HepG2 (cell line): Measurements from ENCODE around the gene KSR1. TPM values are rescaled to one million over a fixed set of nuclear protein-coding genes. Genes with fewer than 3 reads are reported as not detected.

Experiments
- ATAC-seq: fragments of 200-7000 bp; cut with Tn5 transposase; 3 replicates; pipeline ENCODE4 v1.9.1; 2020; ENCODE audit warnings: mild to moderate bottlenecking, moderate library complexity
- BruUV-seq: library from RNA; stranded (reverse); fragments of 400-500 nt; replicated peaks from 2 replicates; lab custom pipeline; 2021; lab: Mats Ljungman, UMichigan
- CTCF ChIA-PET: fragments of 300-600 bp; formaldehyde crosslinking; extraction: SDS; loops from one replicate; lab custom pipeline; 2021; ENCODE audit warnings: low total read pairs, inconsistent platforms, low intra/inter-chr PET ratio; lab: Yijun Ruan, JAX
- POLR2A ChIA-PET: fragments of 350-600 bp; sonication (Branson Sonifier 250); formaldehyde crosslinking; loops from one replicate; lab custom pipeline; 2020; ENCODE audit warnings: antibody characterized with exemption, inconsistent platforms; lab: Yijun Ruan, JAX
- DNase-seq: peaks from one replicate; pipeline ENCODE4 v3.0.0-alpha.2; 2015; ENCODE audit warnings: low spot score
- FAIRE-seq: peaks from 3 replicates; lab custom pipeline; 2011; peaks lifted over from hg19 to GRCh38; lab: Jason Lieb, UNC
- H2AFZ ChIP-seq: one replicate; pipeline ENCODE4 v1.6.1; 2011; ENCODE audit warnings: low read length, inconsistent platforms
- H3K27ac ChIP-seq: fragments of 300-600 bp; 3 replicates; pipeline ENCODE4 v1.8.0; 2011; ENCODE audit warnings: mixed run types, mild to moderate bottlenecking, mixed read lengths, low read length, inconsistent platforms; ENCODE audit not compliant: insufficient read depth; ENCODE audit errors: extremely low read length
- H3K27me3 ChIP-seq, 2 experiments: fragments of 200-600 bp in 1 of 2; 2 replicates in 1 of 2; 3 replicates in 1 of 2; pipeline versions ENCODE4 v1.6.0 to v1.8.0; 2011; ENCODE audit warnings: low read length in 2 of 2, mild to moderate bottlenecking in 2 of 2, moderate library complexity in 2 of 2, inconsistent platforms in 1 of 2; ENCODE audit not compliant: insufficient read depth in 2 of 2, control insufficient read depth in 1 of 2
- H3K36me3 ChIP-seq, 2 experiments: fragments of 200-600 bp in 1 of 2; replicated peaks in 1 of 2; 2 replicates in 1 of 2; 3 replicates in 1 of 2; pipeline versions ENCODE4 v1.5.1 to v1.8.0; 2011; ENCODE audit warnings: low read length in 2 of 2, inconsistent platforms in 1 of 2; ENCODE audit not compliant: insufficient read depth in 2 of 2, control insufficient read depth in 1 of 2
- H3K4me1 ChIP-seq: 2 replicates; pipeline ENCODE4 v1.5.1; 2012; ENCODE audit warnings: low read length, inconsistent platforms; ENCODE audit not compliant: insufficient read depth
- H3K4me2 ChIP-seq: 2 replicates; pipeline ENCODE4 v1.6.0; 2011; ENCODE audit warnings: low read depth, low read length, inconsistent platforms
- H3K4me3 ChIP-seq, 3 experiments: fragments of 200-600 bp in 1 of 3; sonication (generic), shearing (Covaris generic) in 1 of 3; replicated peaks in 1 of 3; 2 replicates each; pipeline ENCODE4 v1.5.1; 2011 to 2016; ENCODE audit warnings: low read length in 3 of 3, inconsistent platforms in 2 of 3, low read depth in 2 of 3, mild to moderate bottlenecking in 2 of 3, control low read depth in 1 of 3, mixed read lengths in 1 of 3; ENCODE audit not compliant: insufficient read depth in 1 of 3
- H3K79me2 ChIP-seq: one replicate; pipeline ENCODE4 v1.6.1; 2011; ENCODE audit warnings: low read length, inconsistent platforms; ENCODE audit not compliant: insufficient read depth
- H3K9ac ChIP-seq: 2 replicates; pipeline ENCODE4 v1.6.0; 2011; ENCODE audit warnings: mild to moderate bottlenecking, low read depth, low read length, inconsistent platforms; ENCODE audit not compliant: insufficient read depth
- H3K9me3 ChIP-seq: 2 replicates; pipeline ENCODE4 v1.5.1; 2012; ENCODE audit warnings: mild to moderate bottlenecking, low read length
- H4K20me1 ChIP-seq: 2 replicates; pipeline ENCODE4 v1.6.0; 2011; ENCODE audit warnings: inconsistent platforms, mild to moderate bottlenecking, low read length, moderate library complexity; ENCODE audit not compliant: insufficient read depth
- BCL6 ChIP-seq: IDR thresholded peaks from 2 replicates; pipeline ENCODE4 v1.6.1; 2016; ENCODE audit warnings: missing genetic modification reagents, missing compliant biosample characterization
- MAF1 ChIP-seq: sonication (generic); formaldehyde crosslinking; IDR thresholded peaks from 2 replicates; pipeline ENCODE4 v1.5.0; 2020; ENCODE audit warnings: missing genetic modification reagents, borderline replicate concordance
- MEF2D ChIP-seq: sonication (generic); formaldehyde crosslinking; IDR thresholded peaks from 2 replicates; pipeline ENCODE4 v1.5.1; 2020; ENCODE audit warnings: mild to moderate bottlenecking, missing genetic modification reagents
- MYNN ChIP-seq: sonication (generic); formaldehyde crosslinking; IDR thresholded peaks from 2 replicates; pipeline ENCODE4 v1.4.0; 2020; ENCODE audit warnings: mild to moderate bottlenecking, low read depth, missing genetic modification reagents
- PHF21A ChIP-seq: sonication (generic); formaldehyde crosslinking; IDR thresholded peaks from 2 replicates; pipeline ENCODE4 v1.5.0; 2020; ENCODE audit warnings: mild to moderate bottlenecking, missing genetic modification reagents
- RARA ChIP-seq: IDR thresholded peaks from 2 replicates; pipeline ENCODE4 v1.6.1; 2016; ENCODE audit warnings: missing genetic modification reagents, missing compliant biosample characterization
- SALL1 ChIP-seq: sonication (generic); formaldehyde crosslinking; IDR thresholded peaks from 2 replicates; pipeline ENCODE4 v1.8.0; 2022; ENCODE audit warnings: mild to moderate bottlenecking, missing genetic modification reagents
- SAP130 ChIP-seq: IDR thresholded peaks from 2 replicates; pipeline ENCODE4 v1.6.1; 2016; ENCODE audit warnings: low read depth
- ZBTB38 ChIP-seq: sonication (generic); formaldehyde crosslinking; IDR thresholded peaks from 2 replicates; pipeline ENCODE4 v1.5.1; 2020; ENCODE audit warnings: mild to moderate bottlenecking, missing genetic modification reagents
- WGBS: methylation state at CpG from one replicate; pipeline ENCODE4 v1.1.6; 2017; ENCODE audit warnings: low lambda C conversion rate; 5-methylcytosine and 5-hydroxymethylcytosine counted together
- in situ Hi-C: cut with HindIII; loops from 2 replicates; pipeline ENCODE4 v1.10.0; 2017; ENCODE audit warnings: low pct_unique_long_range_greater_than_20kb; ENCODE audit not compliant: extremely low pct_ligation_motif_present
- intact Hi-C: fragments of 100-400 bp; cut with micrococcal nuclease; formaldehyde crosslinking; loops from one replicate; pipeline ENCODE4 v1.10.0; 2022; ENCODE audit not compliant: unreplicated experiment
- polyA plus RNA-seq, 8 experiments: library from polyadenylated mRNA; depleted of rRNA in 3 of 8; stranded (reverse) in 7 of 8; unstranded in 1 of 8; fragments of >200 nt; fragmentation: Illumina TruSeq in 4 of 8; extraction: Trizol in 4 of 8; gene quantifications; 2 replicates each; pipeline versions ENCODE4 v1.2.1 to v1.2.3, GENCODE V29; 2011 to 2016; ENCODE audit warnings: low read depth in 4 of 8, missing spikeins in 1 of 8, mixed read lengths in 1 of 8; ENCODE audit not compliant: insufficient read depth in 1 of 8
- total RNA-seq, 5 experiments: library from RNA; depleted of rRNA; stranded (reverse); fragments of >200 nt; fragmentation: Illumina TruSeq; extraction: Trizol; gene quantifications; 2 replicates each; pipeline ENCODE4 v1.2.3, GENCODE V29; 2016; ENCODE audit warnings: low read depth in 1 of 5
- TF ChIP-seq, protein P1 (sequence below): fragments of 450-650 bp; IDR thresholded peaks from 2 replicates; pipeline ENCODE4 v1.6.1; 2016
- TF ChIP-seq, protein P2 (sequence below): sonication (generic); formaldehyde crosslinking; IDR thresholded peaks from 2 replicates; pipeline ENCODE4 v1.4.0; 2020; ENCODE audit warnings: mild to moderate bottlenecking, missing genetic modification reagents
- TF ChIP-seq, protein P3 (sequence below): sonication (generic); formaldehyde crosslinking; IDR thresholded peaks from 2 replicates; pipeline ENCODE4 v1.4.0; 2020; ENCODE audit warnings: missing genetic modification reagents

The KSR1 gene
- total and polyA plus RNA-seq, 2 of the 13 experiments (the other 11 are each of a cell fraction or from before 2014, with no cell fraction given) = 10.1 to 16.6 TPM

DNA sequence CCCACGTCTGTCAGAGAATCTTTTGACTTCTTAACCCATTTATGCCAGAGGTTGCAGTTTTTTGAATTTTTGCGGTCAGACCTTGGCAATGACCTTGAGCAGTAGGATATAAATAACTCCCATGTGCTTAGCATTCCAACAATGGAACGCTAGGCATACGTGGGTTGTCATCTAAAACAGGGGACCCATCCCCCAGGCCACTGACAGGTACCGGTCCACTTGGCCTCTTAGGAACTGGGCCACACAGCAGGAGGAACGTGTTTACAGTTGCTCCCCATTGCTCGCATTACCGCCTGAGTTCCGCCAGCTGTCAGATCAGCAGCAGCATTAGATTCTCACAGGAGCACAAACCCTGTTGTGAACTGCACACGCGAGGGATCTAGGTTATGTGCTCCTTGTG is 97.9 kb downstream of the KSR1 start:
- ChIA-PET CTCF (no interaction called here), POLR2A (interaction anchor here (3.0 kb wide), 1 partner anchor 23 kb away, joined by 27 read pairs; no protein-coding TSS in a partner anchor)
- Histone ChIP-seq H4K20me1 (no peaks in the 10 kb centered on the region), H3K4me2 (no peak overlapping the region), H3K9ac (no peak overlapping the region), H3K36me3 (peaks cover 0 to 9% of the 10 kb centered on the region in 2 experiments; a peak in 3 of 5 replicates), H2AFZ (no peak overlapping the region), H3K9me3 (no peaks in the 10 kb centered on the region), H3K4me3 (no peak overlapping the region), H3K27ac (no peak overlapping the region), H3K79me2 (peaks cover 1% of the 10 kb centered on the region), H3K4me1 (peaks cover 73% of the 10 kb centered on the region), H3K27me3 (no peaks in the 10 kb centered on the region)
- FAIRE-seq (no peak), DNase-seq (peak; percentile 48), ATAC-seq (no peak)
- no TSS peak for BruUV-seq
- TF ChIP-seq SAP130 (0 out of 2 replicates have a peak, but pooled peaks have one; percentile 26), ZBTB38 (CRISPR knock-in tag) (0 out of 2 replicates have a peak, but pooled peaks have one; percentile 18), SALL1 (CRISPR knock-in tag) (0 out of 2 replicates have a peak, but pooled peaks have one; percentile 22), MEF2D (CRISPR knock-in tag) (peak; percentile 83), MAF1 (no peak), BCL6 (CRISPR knock-in tag) (0 out of 2 replicates have a peak, but pooled peaks have one; percentile 27), PHF21A (CRISPR knock-in tag) (peak; percentile 18; the same call in 1 of the 2 replicates), RARA (peak; percentile 57), MYNN (CRISPR knock-in tag) (no peak)
- TF ChIP-seq, protein P1, sequence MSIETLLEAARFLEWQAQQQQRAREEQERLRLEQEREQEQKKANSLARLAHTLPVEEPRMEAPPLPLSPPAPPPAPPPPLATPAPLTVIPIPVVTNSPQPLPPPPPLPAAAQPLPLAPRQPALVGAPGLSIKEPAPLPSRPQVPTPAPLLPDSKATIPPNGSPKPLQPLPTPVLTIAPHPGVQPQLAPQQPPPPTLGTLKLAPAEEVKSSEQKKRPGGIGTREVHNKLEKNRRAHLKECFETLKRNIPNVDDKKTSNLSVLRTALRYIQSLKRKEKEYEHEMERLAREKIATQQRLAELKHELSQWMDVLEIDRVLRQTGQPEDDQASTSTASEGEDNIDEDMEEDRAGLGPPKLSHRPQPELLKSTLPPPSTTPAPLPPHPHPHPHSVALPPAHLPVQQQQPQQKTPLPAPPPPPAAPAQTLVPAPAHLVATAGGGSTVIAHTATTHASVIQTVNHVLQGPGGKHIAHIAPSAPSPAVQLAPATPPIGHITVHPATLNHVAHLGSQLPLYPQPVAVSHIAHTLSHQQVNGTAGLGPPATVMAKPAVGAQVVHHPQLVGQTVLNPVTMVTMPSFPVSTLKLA = 0 out of 2 replicates have a peak, but pooled peaks have one; percentile 9
- TF ChIP-seq, protein P2, sequence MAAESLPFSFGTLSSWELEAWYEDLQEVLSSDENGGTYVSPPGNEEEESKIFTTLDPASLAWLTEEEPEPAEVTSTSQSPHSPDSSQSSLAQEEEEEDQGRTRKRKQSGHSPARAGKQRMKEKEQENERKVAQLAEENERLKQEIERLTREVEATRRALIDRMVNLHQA (CRISPR knock-in tag) = no peak
- TF ChIP-seq, protein P3, sequence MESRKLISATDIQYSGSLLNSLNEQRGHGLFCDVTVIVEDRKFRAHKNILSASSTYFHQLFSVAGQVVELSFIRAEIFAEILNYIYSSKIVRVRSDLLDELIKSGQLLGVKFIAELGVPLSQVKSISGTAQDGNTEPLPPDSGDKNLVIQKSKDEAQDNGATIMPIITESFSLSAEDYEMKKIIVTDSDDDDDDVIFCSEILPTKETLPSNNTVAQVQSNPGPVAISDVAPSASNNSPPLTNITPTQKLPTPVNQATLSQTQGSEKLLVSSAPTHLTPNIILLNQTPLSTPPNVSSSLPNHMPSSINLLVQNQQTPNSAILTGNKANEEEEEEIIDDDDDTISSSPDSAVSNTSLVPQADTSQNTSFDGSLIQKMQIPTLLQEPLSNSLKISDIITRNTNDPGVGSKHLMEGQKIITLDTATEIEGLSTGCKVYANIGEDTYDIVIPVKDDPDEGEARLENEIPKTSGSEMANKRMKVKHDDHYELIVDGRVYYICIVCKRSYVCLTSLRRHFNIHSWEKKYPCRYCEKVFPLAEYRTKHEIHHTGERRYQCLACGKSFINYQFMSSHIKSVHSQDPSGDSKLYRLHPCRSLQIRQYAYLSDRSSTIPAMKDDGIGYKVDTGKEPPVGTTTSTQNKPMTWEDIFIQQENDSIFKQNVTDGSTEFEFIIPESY (CRISPR knock-in tag) = peak; percentile 93
- intact Hi-C loops (no loop called here), in situ Hi-C loops (no loop called here)
- WGBS = 76% methylated on average over 9 of the region's 11 CpGs
